PC-3 (cell line): Measurements from ENCODE around the gene SYT1.

Experiments
- CTCF ChIP-seq: fragments of 300-600 bp; sonication (generic); conservative IDR thresholded peaks from 2 replicates; pipeline ENCODE4 v1.5.1; 2017; ENCODE audit warnings: antibody characterized with exemption, low read depth, mild to moderate bottlenecking, low read length
- EZH2 ChIP-seq: fragments of 300-600 bp; sonication (generic); IDR thresholded peaks from one replicate; pipeline ENCODE4 v1.6.1; 2017; ENCODE audit warnings: antibody characterized with exemption, mild to moderate bottlenecking, low read length; ENCODE audit not compliant: unreplicated experiment

GRCh38 chr12:79168687-79169086 lies 304.1 kb downstream of the SYT1 start:
- no peak for TF ChIP-seq CTCF
- TF ChIP-seq EZH2 = no peak
